Osteocyte (in vitro differentiated cells): Measurements from ENCODE around the gene DZIP1. TPM values are rescaled to one million over a fixed set of nuclear protein-coding genes. Genes with fewer than 3 reads are reported as not detected.

Experiments
- DNase-seq: peaks from one replicate; pipeline ENCODE4 v3.0.0; 2021; ENCODE audit warnings: mixed read lengths; ENCODE audit not compliant: unreplicated experiment; ENCODE audit errors: extremely low spot score
- H3K27ac Mint-ChIP-seq: one replicate; pipeline ENCODE4 v1.8.0; 2021; ENCODE audit warnings: mild to moderate bottlenecking, mixed read lengths; ENCODE audit not compliant: unreplicated experiment
- H3K27me3 Mint-ChIP-seq: one replicate; pipeline ENCODE4 v1.8.0; 2021; ENCODE audit warnings: mixed read lengths; ENCODE audit not compliant: unreplicated experiment
- H3K36me3 Mint-ChIP-seq: one replicate; pipeline ENCODE4 v1.8.0; 2021; ENCODE audit warnings: mixed read lengths; ENCODE audit not compliant: unreplicated experiment
- H3K4me1 Mint-ChIP-seq: one replicate; pipeline ENCODE4 v1.8.0; 2021; ENCODE audit warnings: mixed read lengths; ENCODE audit not compliant: unreplicated experiment
- H3K4me3 Mint-ChIP-seq: one replicate; pipeline ENCODE4 v1.8.0; 2021; ENCODE audit warnings: mild to moderate bottlenecking, moderate library complexity, mixed read lengths; ENCODE audit not compliant: unreplicated experiment
- H3K9me3 Mint-ChIP-seq: one replicate; pipeline ENCODE4 v1.8.0; 2021; ENCODE audit warnings: mixed read lengths; ENCODE audit not compliant: unreplicated experiment
- CTCF ChIP-seq: fragments of 200-600 bp; sonication (generic); IDR thresholded peaks from 2 replicates; pipeline ENCODE4 v1.5.0; 2021; ENCODE audit warnings: antibody characterized with exemption, mild to moderate bottlenecking, moderate library complexity
- total RNA-seq: library from RNA; stranded (reverse); gene quantifications from 2 replicates; pipeline ENCODE4 v1.2.1, GENCODE V29; 2021

DZIP1 gene
- total RNA-seq, 1 donor from 2014 or later = 50.8 TPM

GRCh38 chr13:95588721-95589120, 55.8 kb downstream of the DZIP1 start:
- TF ChIP-seq CTCF = no peak
- no peaks in the 10 kb centered on the region for H3K27me3 Mint-ChIP-seq
- no peak overlapping the region for H3K4me3 Mint-ChIP-seq
- peaks cover 69% of the 10 kb centered on the region for H3K36me3 Mint-ChIP-seq
- no peak for DNase-seq
- no peaks in the 10 kb centered on the region for H3K9me3 Mint-ChIP-seq
- no peaks in the 10 kb centered on the region for H3K4me1 Mint-ChIP-seq
- no peak overlapping the region for H3K27ac Mint-ChIP-seq

- Mint-ChIP-seq H3K27me3 (no peaks in the 10 kb centered on the region), H3K9me3 (no peaks in the 10 kb centered on the region), H3K4me1 (no peaks in the 10 kb centered on the region), H3K36me3 (peaks cover 66% of the 10 kb centered on the region), H3K4me3 (no peak overlapping the region), H3K27ac (no peak overlapping the region)
- TF ChIP-seq CTCF = no peak
- no peak for DNase-seq
Observed at GRCh38 chr13:95588134-95588533, 56.4 kb downstream of the DZIP1 start.

- Mint-ChIP-seq H3K27me3 (no peaks in the 10 kb centered on the region), H3K36me3 (peaks cover 67% of the 10 kb centered on the region), H3K27ac (no peak overlapping the region), H3K9me3 (no peaks in the 10 kb centered on the region), H3K4me1 (no peaks in the 10 kb centered on the region), H3K4me3 (no peak overlapping the region)
- DNase-seq = no peak
- no peak for TF ChIP-seq CTCF
Observed at GRCh38 chr13:95585867-95586266, 58.6 kb downstream of the DZIP1 start.

- no peak overlapping the region for H3K4me3 Mint-ChIP-seq
- no peaks in the 10 kb centered on the region for H3K9me3 Mint-ChIP-seq
- DNase-seq = no peak
- H3K27me3 Mint-ChIP-seq = no peaks in the 10 kb centered on the region
- peaks cover 44% of the 10 kb centered on the region for H3K36me3 Mint-ChIP-seq
- no peak for TF ChIP-seq CTCF
- no peak overlapping the region for H3K27ac Mint-ChIP-seq
- H3K4me1 Mint-ChIP-seq = no peaks in the 10 kb centered on the region
Observed at GRCh38 chr13:95579303-95579702, 65.2 kb downstream of the DZIP1 start.

GRCh38 chr13:95573221-95573620, 71.3 kb downstream of the DZIP1 start:
- Mint-ChIP-seq H3K27me3 (peaks cover 13% of the 10 kb centered on the region), H3K4me1 (peaks cover 4% of the 10 kb centered on the region), H3K27ac (no peak overlapping the region), H3K36me3 (peaks cover 15% of the 10 kb centered on the region), H3K4me3 (no peak overlapping the region), H3K9me3 (no peaks in the 10 kb centered on the region)
- TF ChIP-seq CTCF = no peak
- no peak for DNase-seq
